Airway epithelial cell (primary cell): ENCODE data around the gene BTNL3. TPM values are rescaled to one million over a fixed set of nuclear protein-coding genes. Genes with fewer than 3 reads are reported as not detected.

Experiments
- total RNA-seq: library from RNA; depleted of rRNA; stranded (reverse); fragments of >200 nt; gene quantifications from 2 replicates; pipeline ENCODE4 v1.2.3, GENCODE V29; 2015

The BTNL3 gene, protein sequence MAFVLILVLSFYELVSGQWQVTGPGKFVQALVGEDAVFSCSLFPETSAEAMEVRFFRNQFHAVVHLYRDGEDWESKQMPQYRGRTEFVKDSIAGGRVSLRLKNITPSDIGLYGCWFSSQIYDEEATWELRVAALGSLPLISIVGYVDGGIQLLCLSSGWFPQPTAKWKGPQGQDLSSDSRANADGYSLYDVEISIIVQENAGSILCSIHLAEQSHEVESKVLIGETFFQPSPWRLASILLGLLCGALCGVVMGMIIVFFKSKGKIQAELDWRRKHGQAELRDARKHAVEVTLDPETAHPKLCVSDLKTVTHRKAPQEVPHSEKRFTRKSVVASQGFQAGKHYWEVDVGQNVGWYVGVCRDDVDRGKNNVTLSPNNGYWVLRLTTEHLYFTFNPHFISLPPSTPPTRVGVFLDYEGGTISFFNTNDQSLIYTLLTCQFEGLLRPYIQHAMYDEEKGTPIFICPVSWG
- not detected in 2 replicates for total RNA-seq

DNA sequence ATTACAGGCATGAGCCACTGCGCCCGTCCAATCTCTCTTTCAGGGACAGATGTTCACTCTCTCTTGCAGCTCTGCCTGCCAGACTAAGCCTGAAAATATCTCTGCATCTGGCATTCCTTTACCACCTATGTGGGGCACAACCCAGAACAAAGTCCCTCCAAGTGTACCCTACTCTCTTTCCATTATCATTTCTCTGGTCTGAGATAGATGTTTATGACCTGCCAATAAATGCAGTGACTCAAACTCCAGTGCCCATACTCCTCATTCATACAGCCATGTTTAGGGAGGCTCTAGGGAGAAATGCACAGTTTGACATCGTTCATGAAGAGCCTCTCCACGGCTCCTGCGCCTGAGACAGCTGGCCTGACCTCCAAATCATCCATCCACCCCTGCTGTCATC, at the start of gene BTNL3:
Gene BTNL3 (plus strand): TSS at position 255 of the 400 bp plus-strand sequence. CDS start 183 bp downstream, outside the sequence.

DNA sequence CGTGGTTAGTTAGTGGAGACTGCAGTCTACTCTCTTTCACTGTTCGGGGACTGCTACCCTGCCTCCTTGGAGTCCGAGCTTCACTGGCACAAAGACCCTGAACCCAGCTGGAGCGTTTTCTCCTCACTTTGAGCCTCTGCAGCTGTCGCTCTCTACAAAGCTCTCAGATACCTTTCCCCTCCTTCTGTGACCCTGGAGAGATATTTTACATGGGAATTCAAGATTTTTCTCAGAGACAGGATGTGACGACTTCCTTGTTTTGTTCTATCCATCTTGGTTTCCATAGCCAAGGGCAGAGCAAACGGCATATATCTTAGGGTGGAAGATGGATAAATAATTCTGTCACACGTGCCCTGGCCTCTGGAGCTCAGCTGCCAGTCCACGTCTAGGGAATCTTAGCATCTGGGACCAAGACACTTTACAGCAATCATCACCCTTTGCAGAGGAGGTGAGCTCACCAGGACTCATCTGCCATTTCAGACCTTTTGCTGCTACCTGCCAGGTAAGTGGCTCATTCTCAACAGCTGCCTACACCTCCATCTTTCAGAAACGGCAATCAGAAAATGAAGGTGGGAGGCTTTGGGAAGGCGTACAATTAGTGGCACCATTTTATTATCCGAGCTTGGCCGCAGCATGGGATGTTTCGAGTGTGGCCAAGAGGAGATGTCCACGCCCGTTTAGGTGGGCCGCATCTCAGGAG, 51.4 kb downstream of the BTNL3 start, which contains the start of gene BTNL9:
Gene BTNL9 (plus strand): TSS at position 336 of the 700 bp plus-strand sequence. CDS start 5,224 bp downstream, outside the sequence.

Other genes with a start within 250 kb of the BTNL3 start
- not detected in 2 replicates for gene OR2Y1, start 248.8 kb upstream of the BTNL3 start, total RNA-seq
- 123 and 141 TPM in 2 replicates for gene MGAT1, start 186.0 kb upstream of the BTNL3 start, total RNA-seq
- 11.1 and 12.8 TPM in 2 replicates for gene ZFP62, start 127.6 kb upstream of the BTNL3 start, total RNA-seq
- gene BTNL8, start 89.7 kb upstream of the BTNL3 start, total RNA-seq, result not detected in 2 replicates
- not detected in 2 replicates for gene BTNL9, start 51.4 kb downstream of the BTNL3 start, total RNA-seq
- not detected in 2 replicates for gene OR2V1, start 142.3 kb downstream of the BTNL3 start, total RNA-seq
- not detected in 2 replicates for gene OR2V2, start 158.7 kb downstream of the BTNL3 start, total RNA-seq
- 66.5 and 84.9 TPM in 2 replicates for gene TRIM7, start 216.3 kb downstream of the BTNL3 start, total RNA-seq
- 11.6 and 14.2 TPM in 2 replicates for gene TRIM41, start 234.4 kb downstream of the BTNL3 start, total RNA-seq